Endometrium (tissue), 2 donors: ENCODE results near the gene ANKRD18A.

ENCODE experiments used
- FAIRE-seq: peaks from 2 replicates; lab custom pipeline; 2012; peaks lifted over from hg19 to GRCh38; lab: Jason Lieb, UNC
- donor health status: control.
- donor health status: control.

The ANKRD18A gene

DNA sequence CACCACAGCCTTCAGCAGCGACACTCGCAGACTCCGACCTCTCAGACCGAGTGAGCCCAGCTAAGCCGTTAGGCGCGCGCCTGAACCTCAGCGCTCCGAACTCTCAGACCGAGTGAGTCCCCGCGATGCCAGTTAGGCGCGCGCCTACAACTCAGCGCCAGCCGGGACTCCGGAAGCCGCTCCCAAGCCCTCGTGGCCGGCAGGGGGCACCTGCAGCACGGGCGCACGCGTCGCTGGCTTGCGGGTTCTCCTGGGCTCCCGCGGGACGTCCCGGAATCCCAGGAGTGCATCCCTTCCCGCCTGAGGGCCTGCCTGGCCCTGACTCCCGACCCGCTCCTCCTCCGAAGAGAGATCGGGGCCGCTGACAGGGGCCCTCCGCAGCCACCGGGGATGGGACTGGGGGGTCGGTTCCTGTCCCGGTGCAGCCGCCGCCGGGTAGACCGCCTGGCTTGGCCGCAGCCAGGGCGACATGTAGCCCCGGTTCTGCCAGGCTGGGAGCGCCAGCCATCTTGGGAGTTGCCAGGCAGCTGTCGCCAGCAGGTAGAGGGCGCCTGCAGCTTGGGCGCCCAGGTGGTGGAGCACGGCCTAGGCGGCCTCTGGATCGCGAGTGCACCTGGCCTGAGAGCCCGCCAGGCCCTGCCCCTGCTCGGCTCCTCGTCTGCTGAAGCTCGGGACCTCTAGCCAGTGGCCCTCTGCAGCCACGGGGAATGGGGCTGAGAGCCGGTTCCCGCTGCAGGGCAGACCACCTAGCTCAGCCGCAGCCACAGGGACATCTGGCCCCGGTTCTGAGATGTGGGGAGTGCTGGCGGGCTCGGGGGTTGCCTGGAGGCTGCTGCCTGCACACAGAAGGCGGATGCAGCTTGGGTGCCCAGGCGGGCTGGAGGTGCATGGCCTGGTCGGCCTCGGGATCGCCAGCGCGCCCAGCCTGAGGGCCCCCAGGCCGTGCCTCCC, at the start of gene ANKRD18A:
ANKRD18A (minus strand) TSS at position 114 of the 951 bp plus-strand sequence. CDS start 311 bp downstream, outside the sequence.
- no peak for FAIRE-seq

DNA sequence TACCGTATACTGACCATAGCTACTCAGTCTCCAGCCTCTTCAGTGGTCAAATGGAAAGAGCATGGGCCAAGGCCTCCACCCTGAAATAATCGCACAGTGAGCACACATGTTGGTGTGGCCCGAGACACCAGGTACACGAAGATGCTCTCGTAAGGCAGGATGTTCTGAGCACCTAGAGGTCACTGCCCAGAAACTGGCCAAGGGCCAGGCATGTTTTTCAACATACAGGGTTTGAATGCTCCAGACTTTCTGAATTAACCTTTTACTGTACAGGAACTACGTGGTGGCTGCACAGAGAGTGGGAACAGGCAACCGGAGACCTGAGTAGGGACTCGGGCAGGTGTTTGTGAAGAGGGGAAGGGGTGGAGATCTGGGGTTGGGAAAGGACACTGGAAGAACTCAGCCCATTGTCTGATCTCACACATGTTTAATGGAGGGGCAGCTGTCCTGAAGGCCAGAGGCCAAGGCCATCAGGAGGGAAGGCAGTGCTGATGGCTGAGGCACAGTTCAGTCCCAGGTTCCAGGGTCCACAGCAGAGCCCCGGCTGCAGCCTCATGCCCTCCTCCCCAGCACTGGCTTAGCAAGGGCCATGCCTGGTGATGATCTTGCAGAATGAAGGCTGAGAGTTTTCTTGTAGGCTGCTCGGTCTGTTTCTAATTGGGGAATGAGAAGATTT, 48.5 kb upstream of the ANKRD18A start:
- FAIRE-seq = no peak

DNA sequence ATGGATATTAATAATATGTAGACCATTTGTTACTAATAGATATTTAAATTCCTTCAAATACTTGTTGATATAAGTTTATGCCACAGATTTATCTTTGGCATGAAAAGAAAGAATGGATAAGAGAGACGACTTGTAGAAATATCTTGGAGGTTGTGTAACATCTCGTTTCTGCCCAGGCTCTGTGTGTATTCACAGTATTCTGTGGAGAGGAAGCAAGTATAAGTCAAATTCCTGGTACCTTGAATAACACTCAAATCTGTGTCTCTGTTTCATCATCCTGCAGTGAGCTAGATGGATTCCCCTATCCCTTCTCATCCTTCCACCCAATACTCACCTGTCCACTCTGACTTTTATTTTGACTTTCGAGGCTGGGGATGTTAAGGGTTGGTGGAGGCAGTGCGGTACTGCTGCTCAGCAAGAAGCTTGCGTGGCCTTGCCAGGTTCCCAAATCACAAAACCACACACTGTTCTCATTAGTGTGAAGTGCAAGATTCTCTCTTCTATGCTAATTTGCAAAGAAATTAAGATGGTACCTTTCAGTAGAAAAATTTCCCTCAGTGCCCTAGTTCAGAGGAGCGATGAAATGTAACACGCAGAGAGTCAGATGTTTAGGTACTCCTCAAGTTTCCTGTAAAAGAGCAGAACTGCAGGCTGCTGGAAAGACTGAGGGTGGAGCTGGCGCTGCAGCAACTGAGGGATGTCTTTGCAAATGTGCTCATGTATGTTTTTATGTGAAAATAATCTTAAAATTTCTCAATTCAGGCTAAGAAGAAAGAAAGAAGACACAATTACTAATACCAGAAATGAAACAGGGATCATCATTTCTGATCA, 42.6 kb upstream of the ANKRD18A start:
- FAIRE-seq = no peak

DNA sequence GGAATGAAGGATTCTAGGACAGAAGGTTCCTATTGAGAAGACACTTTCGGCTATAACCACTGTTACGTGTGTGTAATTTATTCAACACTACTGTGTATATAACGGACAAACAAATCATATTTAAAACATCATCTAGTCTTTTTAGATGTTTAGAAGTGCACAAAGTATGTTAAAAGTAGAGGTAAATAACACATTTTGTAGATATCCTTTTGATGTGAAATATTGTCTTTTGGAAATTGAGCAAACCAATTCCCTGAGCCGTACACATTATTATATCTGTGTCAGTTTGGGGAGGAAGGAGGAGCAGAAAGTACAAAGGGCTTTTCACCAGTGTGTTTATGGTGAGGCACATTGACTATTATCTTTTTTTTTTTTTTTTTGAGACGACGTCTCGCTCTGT, 39.1 kb upstream of the ANKRD18A start:
- no peak for FAIRE-seq

DNA sequence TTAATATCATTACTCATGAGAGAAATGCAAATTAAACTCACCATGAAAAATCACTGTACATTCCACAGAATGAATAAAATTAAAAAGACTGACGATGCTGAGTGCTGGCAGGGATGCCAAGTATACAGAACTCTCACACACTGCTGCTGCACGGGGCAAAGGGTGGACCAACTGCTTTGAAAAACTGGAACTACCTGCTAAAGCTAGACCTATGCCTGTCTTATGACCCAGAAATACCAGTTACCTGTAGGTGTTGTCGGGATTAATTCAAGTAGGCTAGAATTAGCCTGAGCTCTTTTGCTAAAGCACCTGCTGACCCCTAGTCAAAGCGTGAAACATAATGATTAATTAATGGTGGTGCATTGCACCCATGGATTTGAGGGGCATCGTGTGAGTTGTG, 36.5 kb upstream of the ANKRD18A start:
- no peak for FAIRE-seq

DNA sequence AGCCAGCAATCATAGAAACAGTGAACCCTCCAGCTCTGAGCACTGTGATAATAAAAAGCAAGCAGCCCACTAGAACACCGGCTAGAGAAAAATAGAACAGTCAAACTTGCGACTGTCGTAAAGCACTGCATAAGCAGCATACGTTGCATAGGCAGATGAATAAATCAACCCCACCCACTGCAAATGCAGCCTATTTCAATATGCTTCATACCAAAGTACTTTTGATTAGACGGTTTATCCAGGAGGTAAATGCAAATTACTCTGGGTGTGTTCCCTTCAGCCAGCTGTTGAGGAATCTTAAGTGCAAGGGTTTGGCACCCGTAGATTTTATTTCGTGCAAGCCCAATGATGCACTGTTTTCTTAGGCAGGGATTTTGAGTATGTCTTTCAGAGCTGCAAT, 32.1 kb upstream of the ANKRD18A start:
- no peak for FAIRE-seq

DNA sequence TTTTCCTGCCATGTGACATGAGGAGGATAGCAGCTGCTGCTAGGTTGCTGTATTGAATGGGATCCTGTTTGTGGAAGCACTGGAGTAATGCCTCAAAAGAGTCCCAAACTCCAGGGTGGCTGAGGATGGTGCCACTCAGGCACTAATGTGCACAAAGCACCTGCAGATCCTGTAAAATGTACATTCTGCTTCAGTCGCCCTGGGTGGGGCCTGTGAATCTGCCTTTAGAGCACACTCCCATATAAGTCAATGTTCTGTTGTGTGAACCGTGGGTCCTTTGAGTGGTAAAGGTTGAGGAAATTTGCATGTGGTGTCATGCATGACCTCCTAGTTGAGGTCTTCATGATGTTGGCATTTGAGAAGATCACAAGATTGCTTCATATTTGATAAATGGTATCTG, 31.6 kb upstream of the ANKRD18A start:
- no peak for FAIRE-seq

DNA sequence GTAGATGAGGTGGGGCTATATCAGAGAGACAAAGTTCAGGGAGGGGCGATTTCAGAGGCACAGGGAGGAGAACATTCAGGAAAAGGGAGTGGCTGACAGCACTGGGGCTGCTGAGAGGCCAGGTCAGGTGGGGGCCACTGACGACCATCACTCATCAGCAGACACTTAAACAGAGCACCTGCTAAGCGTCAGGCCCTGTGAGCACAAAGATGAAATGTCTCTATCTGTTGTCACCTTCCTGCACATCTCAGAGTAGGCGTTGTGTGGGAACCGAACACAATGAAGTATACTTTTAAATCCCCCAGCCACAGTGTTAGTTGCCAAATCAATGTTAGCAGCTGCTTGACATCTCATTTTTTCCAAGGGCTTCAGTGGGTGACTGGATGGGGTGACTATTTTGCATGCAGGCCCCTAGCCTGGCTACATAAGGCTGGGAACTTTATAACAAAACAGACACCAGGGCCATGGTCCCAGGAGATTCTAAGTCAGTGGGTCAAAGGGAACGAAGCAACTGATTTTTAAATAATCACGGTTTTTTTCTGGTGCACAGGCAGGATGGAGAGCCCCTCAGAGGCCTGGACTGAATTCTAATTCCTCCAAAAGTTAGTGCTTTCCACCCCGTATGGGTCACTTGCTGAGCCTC, 31.1 kb upstream of the ANKRD18A start:
- no peak for FAIRE-seq

DNA sequence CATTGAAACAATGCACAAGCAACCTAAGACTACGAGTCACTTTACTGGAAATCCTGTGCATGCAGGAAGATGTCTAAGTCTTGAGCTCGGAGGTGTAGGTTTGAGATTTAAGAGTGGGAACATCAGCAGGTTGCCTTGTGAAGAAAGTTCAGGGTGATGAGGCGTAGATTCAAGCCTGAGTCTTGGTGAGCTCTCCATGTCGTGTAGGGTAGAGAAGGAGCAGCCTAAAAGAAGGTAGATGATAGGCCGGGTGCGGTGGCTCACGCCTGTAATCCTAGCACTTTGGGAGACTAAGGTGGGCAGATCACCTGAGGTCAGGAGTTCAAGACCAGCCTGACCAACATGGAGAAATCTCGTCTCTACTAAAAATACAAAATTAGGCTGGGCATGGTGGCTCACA, 30.2 kb upstream of the ANKRD18A start:
- FAIRE-seq = no peak

DNA sequence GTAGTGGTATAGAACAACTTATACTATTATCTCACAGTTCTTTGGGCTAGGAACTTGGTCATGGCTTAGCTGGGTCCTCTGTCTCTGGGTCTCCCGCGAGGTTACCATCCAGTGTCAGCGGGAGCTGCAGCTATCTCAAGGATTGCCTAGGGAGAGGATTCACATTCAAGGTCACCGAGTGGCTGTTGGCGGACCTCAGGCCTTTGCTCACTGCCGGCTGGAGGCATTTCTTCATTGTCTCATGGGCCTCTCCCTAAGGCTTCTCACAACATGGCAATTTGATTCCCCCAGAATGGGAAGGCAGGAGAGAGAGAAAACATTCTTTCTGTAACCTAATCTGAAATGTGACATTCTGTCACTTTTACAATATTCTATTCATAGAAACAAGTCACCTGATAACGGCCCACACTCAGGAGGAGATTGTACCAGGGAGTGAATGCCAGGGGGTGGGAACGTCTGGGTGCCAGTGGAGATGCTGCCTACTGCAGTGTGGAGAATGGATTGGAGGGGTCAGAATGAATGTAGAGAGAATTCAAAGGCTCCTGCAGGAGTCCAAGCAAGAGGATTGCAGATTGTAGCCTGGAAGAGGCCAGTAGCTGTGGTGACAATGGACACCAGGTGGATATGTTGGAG, 29.5 kb upstream of the ANKRD18A start:
- no peak for FAIRE-seq

DNA sequence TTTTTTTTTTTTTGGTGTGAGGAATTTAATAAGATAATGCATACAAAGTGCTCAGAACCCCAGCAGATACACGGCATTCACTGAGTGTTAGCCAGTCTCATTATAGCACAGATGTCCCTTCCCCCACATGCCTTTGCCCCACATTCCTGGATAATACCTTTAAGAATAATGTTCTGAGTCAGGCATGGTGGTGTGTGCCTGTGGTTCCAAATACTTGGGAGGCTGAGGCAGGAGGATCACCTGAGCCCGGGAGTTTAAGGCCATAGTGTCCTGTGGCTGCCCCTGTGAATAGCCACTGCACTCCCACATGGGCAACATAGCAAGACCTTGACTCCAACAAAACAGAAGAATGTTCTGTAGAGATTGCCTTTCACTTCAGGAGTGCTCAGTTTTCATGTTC, 24.2 kb upstream of the ANKRD18A start:
- FAIRE-seq = no peak

DNA sequence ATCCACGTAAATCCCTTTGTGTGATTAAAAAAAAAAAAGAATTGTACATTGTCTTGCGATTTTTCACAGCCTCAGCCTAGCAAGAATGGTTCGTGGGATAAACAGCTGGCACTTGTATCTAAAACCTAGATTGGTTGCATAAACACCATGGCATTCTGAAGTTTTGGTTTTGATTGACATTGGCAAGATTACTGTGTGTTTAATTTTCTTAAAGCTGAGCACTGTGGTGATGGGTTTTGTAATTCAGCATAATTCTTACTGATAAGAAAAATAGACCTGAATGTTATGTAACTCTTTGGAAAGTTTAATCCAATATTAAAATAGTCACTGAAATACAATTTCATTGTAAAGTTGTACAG, 23.4 kb upstream of the ANKRD18A start:
- FAIRE-seq = no peak

DNA sequence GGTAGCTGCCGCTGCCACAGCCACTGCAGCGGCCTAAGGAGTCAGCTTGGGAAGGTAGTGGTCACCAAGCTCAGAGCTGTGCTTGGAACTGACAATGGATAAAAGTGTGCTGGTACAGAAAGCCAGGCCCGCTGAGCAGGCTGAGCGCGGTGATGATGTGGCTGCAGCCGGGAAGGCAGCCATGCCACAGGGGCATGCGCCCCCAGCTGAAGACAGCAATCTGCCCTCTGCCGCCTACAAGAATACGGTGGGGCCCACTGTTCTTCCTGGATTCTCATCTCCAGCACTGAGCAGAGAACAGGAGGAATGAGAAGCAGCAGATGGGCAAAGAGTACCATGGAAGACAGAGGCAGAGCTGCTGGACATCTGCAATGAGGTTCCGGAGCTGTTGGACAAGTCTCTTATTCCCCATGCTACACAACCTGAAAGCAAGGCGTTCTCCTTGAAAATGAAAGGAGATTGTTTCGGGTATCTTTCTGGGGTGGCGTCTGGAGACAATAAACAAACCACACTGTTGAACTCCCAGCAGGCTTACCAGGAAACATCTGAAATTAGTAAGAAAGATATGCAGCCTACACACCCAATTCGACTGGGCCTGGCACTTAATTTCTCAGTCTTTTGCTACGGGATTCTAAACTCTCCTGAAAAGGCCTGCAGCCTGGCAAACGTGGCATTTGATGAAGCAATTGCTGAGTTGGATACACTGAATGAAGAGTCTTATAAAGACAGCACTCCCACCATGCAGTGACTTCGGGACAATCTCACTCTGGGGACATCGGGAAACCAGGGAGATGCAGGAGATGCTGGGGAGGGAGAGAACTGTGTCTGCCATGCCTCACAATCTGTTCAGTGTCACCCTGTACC, 22.8 kb upstream of the ANKRD18A start:
- FAIRE-seq = no peak

DNA sequence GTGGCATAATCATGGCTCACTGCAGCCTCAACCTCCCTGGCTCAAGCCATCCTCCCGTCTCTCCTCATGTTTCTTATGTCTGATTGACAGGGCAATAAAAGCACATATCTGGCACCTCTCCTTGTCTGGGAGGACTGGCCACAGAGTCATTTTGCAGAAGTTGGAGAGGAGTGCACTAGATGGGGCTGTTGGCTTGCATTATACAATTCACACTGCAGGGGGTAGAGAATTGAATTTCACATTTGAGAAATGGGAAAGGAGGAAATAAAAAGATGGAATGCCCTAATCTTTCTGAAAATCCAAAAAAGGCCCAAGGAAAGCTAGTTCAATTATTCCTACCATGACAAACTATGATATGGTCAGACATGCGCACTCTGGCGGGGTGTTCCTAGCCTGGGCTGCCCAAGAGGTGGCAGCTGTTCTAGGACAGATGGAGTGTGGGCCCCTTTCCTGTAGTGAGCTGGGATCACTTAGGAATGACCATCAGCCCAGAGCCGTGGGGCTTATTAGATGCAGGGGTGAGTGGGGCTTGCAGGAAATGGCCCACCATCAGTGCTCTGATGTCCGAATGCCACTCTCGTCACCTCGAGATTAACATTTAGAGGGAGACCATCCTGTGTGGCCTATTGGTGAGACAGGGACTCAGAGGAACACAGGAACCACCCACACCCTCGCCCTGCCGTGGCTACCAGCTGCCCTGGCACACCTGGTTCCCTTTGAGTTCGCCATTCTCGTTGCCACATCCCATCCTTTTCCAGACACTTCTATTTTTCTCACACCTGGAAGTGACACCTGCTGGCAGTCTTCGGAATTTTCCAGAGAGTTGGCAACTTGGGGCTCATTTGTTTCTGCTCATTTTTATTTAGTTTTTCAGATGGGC, 21.8 kb upstream of the ANKRD18A start:
- FAIRE-seq = no peak

DNA sequence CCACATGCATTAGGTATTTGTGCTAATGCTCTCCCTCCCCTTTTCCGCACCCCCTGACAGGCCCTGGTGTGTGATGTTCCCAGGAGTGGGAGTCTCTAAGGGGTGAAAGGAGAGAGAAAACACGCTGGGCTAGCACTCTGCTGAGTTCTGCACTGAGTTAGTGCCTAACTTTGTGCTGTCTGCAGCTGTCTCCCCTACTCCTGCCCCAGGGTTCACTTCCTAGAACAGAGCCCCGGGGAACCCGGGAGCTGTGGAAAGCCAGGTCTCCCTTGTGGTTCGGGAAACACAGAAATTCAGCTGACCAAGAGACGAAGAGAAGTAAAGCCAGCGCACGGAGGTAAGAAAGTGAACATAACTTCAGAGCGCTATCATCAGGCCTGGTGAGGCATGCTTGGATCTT, 20.7 kb upstream of the ANKRD18A start:
- FAIRE-seq = no peak

DNA sequence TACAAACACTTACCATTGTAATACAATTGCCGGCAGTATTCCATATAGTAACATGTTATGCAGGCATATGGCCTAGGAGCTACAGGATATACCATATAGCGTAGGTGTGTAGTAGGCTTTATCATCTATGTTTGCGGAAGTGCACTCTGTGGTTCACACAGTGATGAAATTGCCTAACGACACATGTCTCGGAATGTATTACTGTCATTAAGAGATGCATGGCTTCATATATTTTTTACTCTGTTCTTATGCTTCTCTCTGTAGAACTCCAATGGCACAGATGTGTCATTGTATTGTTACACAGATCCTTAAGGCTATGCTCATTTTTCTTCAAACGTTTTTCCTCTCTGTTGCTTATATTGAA, 19.2 kb upstream of the ANKRD18A start:
- FAIRE-seq = no peak

DNA sequence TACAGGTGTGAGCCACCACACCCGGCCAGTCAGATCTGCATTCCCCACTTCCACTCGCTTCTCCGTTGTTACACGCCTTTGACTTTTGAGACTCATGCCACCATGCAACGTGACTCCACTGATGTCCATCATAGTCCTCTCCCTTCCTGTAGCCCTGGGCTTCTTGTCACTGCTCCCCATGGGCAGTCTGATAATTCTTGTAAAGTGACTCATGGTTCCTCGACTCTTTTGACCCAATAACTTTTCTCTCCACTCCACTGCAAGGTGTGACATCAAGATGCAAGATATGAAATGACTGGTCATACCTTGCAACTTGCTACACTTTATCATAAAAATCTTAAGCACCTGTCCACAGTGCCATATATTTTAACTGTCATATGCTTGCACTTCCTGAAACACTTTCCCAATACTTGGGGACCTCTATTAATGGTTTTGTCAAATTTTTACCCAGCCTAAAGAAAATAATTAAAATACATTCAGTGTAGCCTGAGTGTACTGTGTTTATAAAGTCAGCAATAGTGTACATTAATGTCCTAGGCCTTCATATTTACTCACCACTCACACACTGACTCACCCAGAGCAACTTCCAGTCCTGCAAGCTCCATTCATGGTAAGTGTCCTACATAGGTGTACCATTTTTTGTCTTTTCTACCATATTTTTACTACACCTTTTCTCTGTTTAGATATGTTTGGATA, 18.6 kb upstream of the ANKRD18A start:
- FAIRE-seq = no peak

DNA sequence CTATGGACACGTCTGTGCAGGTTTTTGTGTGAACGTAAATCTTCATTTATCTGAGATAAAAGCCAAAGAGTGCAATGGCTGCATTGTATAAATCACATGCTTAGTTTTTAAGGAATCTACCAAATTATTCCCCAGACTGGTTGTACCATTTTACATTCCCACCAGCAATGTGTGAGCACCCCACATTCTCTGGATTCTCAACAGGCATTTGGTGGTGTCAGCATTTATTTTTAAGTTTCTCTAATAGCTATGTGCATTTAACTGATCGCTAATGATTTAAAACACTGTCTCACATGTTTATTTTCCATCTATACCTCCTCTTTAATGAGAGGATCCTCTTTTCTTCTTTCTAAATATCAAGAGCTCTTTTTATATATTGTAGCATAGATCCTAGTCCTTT, 13.9 kb upstream of the ANKRD18A start:
- no peak for FAIRE-seq

DNA sequence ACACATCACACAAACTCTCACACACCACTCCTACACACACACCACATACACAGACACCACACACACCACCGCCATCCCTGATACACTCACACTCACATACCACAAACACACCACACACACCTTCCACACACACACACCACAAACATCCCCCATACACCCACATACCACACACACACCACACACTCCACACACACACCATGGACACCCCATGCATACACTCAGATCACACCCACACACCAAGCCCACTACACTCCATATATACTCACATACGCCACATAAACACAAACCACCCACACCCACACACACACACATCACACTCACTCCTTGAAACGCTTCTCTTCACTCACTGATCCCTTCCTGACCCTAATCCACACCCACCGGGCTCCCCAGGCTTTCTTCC, 9.1 kb upstream of the ANKRD18A start:
- FAIRE-seq = no peak
